Mesendoderm (in vitro differentiated cells): ENCODE data around the gene PTPRG.

ENCODE experiments used
- DNase-seq: peaks from one replicate; pipeline ENCODE4 v3.0.0; 2013
- H2AK5ac ChIP-seq: 2 replicates; pipeline ENCODE4 v1.6.1; 2013; ENCODE audit warnings: low read length, inconsistent platforms
- H2BK120ac ChIP-seq: 2 replicates; pipeline ENCODE4 v1.6.1; 2013; ENCODE audit warnings: low read depth, mild to moderate bottlenecking, low read length, moderate library complexity, mixed read lengths
- H2BK15ac ChIP-seq: replicated peaks from 2 replicates; pipeline ENCODE4 v1.6.1; 2013; ENCODE audit warnings: low read depth, mild to moderate bottlenecking, moderate library complexity
- H2BK5ac ChIP-seq: 2 replicates; pipeline ENCODE4 v1.6.1; 2013; ENCODE audit warnings: low read length, inconsistent platforms
- H3K18ac ChIP-seq: 2 replicates; pipeline ENCODE4 v1.6.1; 2013; ENCODE audit warnings: mild to moderate bottlenecking, low read length, mixed read lengths
- H3K23ac ChIP-seq: one replicate; pipeline ENCODE4 v1.6.1; 2013; ENCODE audit warnings: low read length
- H3K27ac ChIP-seq: 2 replicates; pipeline ENCODE4 v1.5.1; 2013; ENCODE audit warnings: low read depth, mild to moderate bottlenecking, inconsistent platforms, low read length, moderate library complexity
- H3K27me3 ChIP-seq: 2 replicates; pipeline ENCODE4 v1.6.1; 2013; ENCODE audit warnings: low read length, control low read depth, mild to moderate bottlenecking, inconsistent platforms; ENCODE audit not compliant: insufficient read depth, poor library complexity
- H3K36me3 ChIP-seq: 2 replicates; pipeline ENCODE4 v1.6.1; 2013; ENCODE audit warnings: low read length, inconsistent platforms; ENCODE audit not compliant: control insufficient read depth, insufficient read depth
- H3K4ac ChIP-seq: one replicate; pipeline ENCODE4 v1.6.1; 2013; ENCODE audit warnings: low read depth, mild to moderate bottlenecking, low read length, moderate library complexity
- H3K4me1 ChIP-seq: 2 replicates; pipeline ENCODE4 v1.6.1; 2013; ENCODE audit warnings: low read depth, low read length, inconsistent platforms; ENCODE audit not compliant: control insufficient read depth
- H3K4me2 ChIP-seq: 2 replicates; pipeline ENCODE4 v1.6.1; 2013; ENCODE audit warnings: low read length
- H3K4me3 ChIP-seq: 2 replicates; pipeline ENCODE4 v1.5.1; 2013; ENCODE audit warnings: mild to moderate bottlenecking, low read length
- H3K56ac ChIP-seq: one replicate; pipeline ENCODE4 v1.6.1; 2013; ENCODE audit warnings: low read length
- H3K79me1 ChIP-seq: 2 replicates; pipeline ENCODE4 v1.6.1; 2013; ENCODE audit warnings: low read length, inconsistent platforms
- H3K79me2 ChIP-seq: 2 replicates; pipeline ENCODE4 v1.6.1; 2013; ENCODE audit warnings: mild to moderate bottlenecking, low read length; ENCODE audit not compliant: control insufficient read depth, insufficient read depth
- H3K9ac ChIP-seq: 2 replicates; pipeline ENCODE4 v1.6.1; 2013; ENCODE audit warnings: low read length, inconsistent platforms
- H4K5ac ChIP-seq: one replicate; pipeline ENCODE4 v1.6.1; 2013; ENCODE audit warnings: low read length
- H4K8ac ChIP-seq: one replicate; pipeline ENCODE4 v1.6.1; 2013; ENCODE audit warnings: low read depth, mild to moderate bottlenecking, control low read depth, low read length, moderate library complexity
- WGBS: extraction: QIAGEN DNeasy Blood & Tissue Kit; methylation state at CpG from one replicate; pipeline ENCODE4 v1.1.7; 2013; ENCODE audit warnings: low lambda C conversion rate, missing lambda C conversion rate; ENCODE audit not compliant: insufficient coverage; ENCODE audit errors: extremely low coverage; 5-methylcytosine and 5-hydroxymethylcytosine counted together

The PTPRG gene

GRCh38 chr3:62149539-62149938 lies 588.2 kb downstream of the PTPRG start:
- no peaks in the 10 kb centered on the region for H3K4me1 ChIP-seq
- no peak overlapping the region for H3K9ac ChIP-seq
- no peak overlapping the region for H3K4me3 ChIP-seq
- no peak overlapping the region for H3K18ac ChIP-seq
- no peaks in the 10 kb centered on the region for H3K79me2 ChIP-seq
- H2BK5ac ChIP-seq = no peak overlapping the region
- no peak for DNase-seq
- H4K5ac ChIP-seq = no peak overlapping the region
- H2AK5ac ChIP-seq = no peak overlapping the region
- no CpG with 5 or more reads among the region's 6 CpGs for WGBS
- no peak overlapping the region for H3K23ac ChIP-seq
- no peak overlapping the region for H2BK120ac ChIP-seq
- H3K27ac ChIP-seq = no peak overlapping the region
- no peaks in the 10 kb centered on the region for H3K27me3 ChIP-seq
- no peak overlapping the region for H2BK15ac ChIP-seq
- no peak overlapping the region for H3K4ac ChIP-seq
- H3K79me1 ChIP-seq = no peaks in the 10 kb centered on the region
- H3K36me3 ChIP-seq = no peaks in the 10 kb centered on the region
- H3K56ac ChIP-seq = no peak overlapping the region
- no peak overlapping the region for H3K4me2 ChIP-seq
- H4K8ac ChIP-seq = no peak overlapping the region

DNA sequence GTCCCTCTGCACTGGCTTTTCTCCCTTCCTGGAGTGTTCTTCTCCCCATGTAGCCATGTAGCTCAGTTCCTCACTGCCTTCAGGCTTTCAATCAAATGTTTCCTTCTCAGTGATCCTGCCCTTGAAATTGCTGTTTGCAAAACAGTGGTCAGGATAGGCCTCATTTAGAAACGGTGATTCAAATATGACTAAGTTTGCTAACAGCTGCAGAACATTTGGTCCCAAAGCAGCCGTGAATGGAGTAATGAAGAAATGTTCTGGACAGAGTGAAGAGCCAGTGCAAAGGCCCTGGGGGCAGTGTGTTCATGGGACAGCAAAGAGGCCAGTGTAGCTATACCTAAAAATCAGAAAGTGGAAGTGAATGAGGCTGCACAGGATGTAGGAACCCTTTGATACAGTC lies 588.6 kb downstream of the PTPRG start:
- Histone ChIP-seq H3K27me3 (no peaks in the 10 kb centered on the region), H3K36me3 (no peaks in the 10 kb centered on the region), H3K4me3 (no peak overlapping the region), H2BK120ac (no peak overlapping the region), H3K27ac (no peak overlapping the region), H2BK5ac (no peak overlapping the region), H3K9ac (no peak overlapping the region), H3K56ac (no peak overlapping the region), H3K79me1 (no peaks in the 10 kb centered on the region), H2AK5ac (no peak overlapping the region), H4K5ac (no peak overlapping the region), H3K4me2 (no peak overlapping the region), H4K8ac (no peak overlapping the region), H3K79me2 (no peaks in the 10 kb centered on the region), H3K4ac (no peak overlapping the region), H2BK15ac (no peak overlapping the region), H3K18ac (no peak overlapping the region), H3K4me1 (no peaks in the 10 kb centered on the region), H3K23ac (no peak overlapping the region)
- no CpG with 5 or more reads among the region's 2 CpGs for WGBS
- no peak for DNase-seq

GRCh38 chr3:62151591-62151990 lies 590.2 kb downstream of the PTPRG start:
- no CpG with 5 or more reads among the region's 1 CpG for WGBS

DNA sequence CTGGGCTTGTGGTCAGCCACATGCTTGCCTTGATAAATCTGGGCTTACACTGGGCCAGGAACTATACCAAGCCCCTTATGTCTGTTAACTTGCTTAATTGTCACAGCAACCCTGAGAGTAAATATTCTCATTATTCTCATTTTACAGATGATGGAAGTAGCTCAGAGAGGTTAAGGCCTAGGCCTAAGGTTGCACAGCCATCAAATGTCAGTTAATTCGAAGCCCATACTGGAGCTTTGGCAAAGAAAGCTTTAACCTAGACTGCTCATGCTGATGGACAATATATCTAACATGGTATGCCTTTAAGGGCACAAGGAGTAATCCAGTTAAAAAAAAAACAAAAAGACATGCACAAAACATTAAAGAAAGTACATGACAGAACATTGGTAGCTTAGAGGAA lies 591.9 kb downstream of the PTPRG start:
- H3K9ac ChIP-seq = no peak overlapping the region
- H3K27ac ChIP-seq = no peak overlapping the region
- no peak overlapping the region for H3K23ac ChIP-seq
- no peak overlapping the region for H2AK5ac ChIP-seq
- H3K4me3 ChIP-seq = no peak overlapping the region
- no peaks in the 10 kb centered on the region for H3K36me3 ChIP-seq
- no peak overlapping the region for H3K4ac ChIP-seq
- no peak overlapping the region for H2BK120ac ChIP-seq
- H4K5ac ChIP-seq = no peak overlapping the region
- no peak overlapping the region for H2BK15ac ChIP-seq
- DNase-seq = no peak
- H3K4me2 ChIP-seq = no peak overlapping the region
- H3K56ac ChIP-seq = no peak overlapping the region
- WGBS = no CpG with 5 or more reads among the region's 1 CpG
- no peak overlapping the region for H2BK5ac ChIP-seq
- H3K18ac ChIP-seq = no peak overlapping the region
- no peaks in the 10 kb centered on the region for H3K4me1 ChIP-seq
- H4K8ac ChIP-seq = no peak overlapping the region
- no peaks in the 10 kb centered on the region for H3K79me1 ChIP-seq
- H3K27me3 ChIP-seq = no peaks in the 10 kb centered on the region
- no peaks in the 10 kb centered on the region for H3K79me2 ChIP-seq

More at GRCh38 chr3:62151591-62151990, 590.2 kb downstream of the PTPRG start:
- DNase-seq = no peak
- H3K56ac ChIP-seq = no peak overlapping the region
- H2AK5ac ChIP-seq = no peak overlapping the region
- no peak overlapping the region for H3K4me3 ChIP-seq
- H3K36me3 ChIP-seq = no peaks in the 10 kb centered on the region
- no peak overlapping the region for H3K18ac ChIP-seq
- no peak overlapping the region for H2BK15ac ChIP-seq
- H3K27ac ChIP-seq = no peak overlapping the region
- H3K4me1 ChIP-seq = no peaks in the 10 kb centered on the region
- H3K4ac ChIP-seq = no peak overlapping the region
- no peaks in the 10 kb centered on the region for H3K79me2 ChIP-seq
- no peak overlapping the region for H2BK120ac ChIP-seq
- H4K5ac ChIP-seq = no peak overlapping the region
- no peak overlapping the region for H3K9ac ChIP-seq
- H3K4me2 ChIP-seq = no peak overlapping the region
- no peaks in the 10 kb centered on the region for H3K79me1 ChIP-seq
- no peak overlapping the region for H2BK5ac ChIP-seq
- H3K23ac ChIP-seq = no peak overlapping the region
- no peak overlapping the region for H4K8ac ChIP-seq
- H3K27me3 ChIP-seq = no peaks in the 10 kb centered on the region

DNA sequence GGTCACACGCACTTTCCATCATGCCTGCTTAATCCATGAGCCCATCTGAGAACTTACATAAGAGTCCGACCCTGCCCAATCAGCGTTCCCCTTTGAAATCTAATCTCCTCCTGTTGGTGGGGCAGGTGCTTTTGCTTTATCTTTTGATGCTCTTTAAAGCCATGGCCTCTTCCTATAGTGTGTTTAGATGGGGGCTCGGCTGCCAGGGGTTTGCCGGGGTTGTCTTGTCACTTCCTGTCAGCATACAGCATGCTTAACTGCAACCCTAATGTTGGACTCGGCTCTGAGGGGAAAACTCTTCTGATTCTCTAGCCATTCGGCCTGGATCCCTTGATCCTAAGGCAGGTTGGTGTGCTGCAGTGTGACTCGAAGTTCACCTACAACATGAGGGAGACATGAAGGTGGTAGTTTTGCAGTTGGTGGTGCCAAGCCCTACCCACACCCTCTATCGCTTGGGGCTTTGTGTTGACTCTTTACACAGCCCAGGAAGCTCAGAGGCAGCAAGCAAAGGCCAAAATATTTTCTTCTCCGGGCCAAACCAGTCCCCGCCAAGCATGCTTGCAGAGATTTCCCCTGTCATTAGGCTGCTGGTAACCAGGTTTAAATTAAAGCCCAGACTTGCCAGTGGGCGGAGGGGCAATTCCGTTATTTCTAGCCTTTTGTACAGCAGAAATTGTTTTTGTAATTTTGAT lies 593.2 kb downstream of the PTPRG start:
- no peak overlapping the region for H3K4me2 ChIP-seq
- no peak overlapping the region for H2BK120ac ChIP-seq
- H3K18ac ChIP-seq = no peak overlapping the region
- H3K79me2 ChIP-seq = no peaks in the 10 kb centered on the region
- no peak for DNase-seq
- no peak overlapping the region for H3K56ac ChIP-seq
- no peaks in the 10 kb centered on the region for H3K27me3 ChIP-seq
- no peak overlapping the region for H4K5ac ChIP-seq
- no peak overlapping the region for H3K9ac ChIP-seq
- H3K4me1 ChIP-seq = no peaks in the 10 kb centered on the region
- H2AK5ac ChIP-seq = no peak overlapping the region
- no peak overlapping the region for H3K23ac ChIP-seq
- WGBS = no CpG with 5 or more reads among the region's 13 CpGs
- no peak overlapping the region for H2BK15ac ChIP-seq
- no peak overlapping the region for H4K8ac ChIP-seq
- H3K4me3 ChIP-seq = no peak overlapping the region
- H3K79me1 ChIP-seq = no peaks in the 10 kb centered on the region
- H2BK5ac ChIP-seq = no peak overlapping the region
- no peaks in the 10 kb centered on the region for H3K36me3 ChIP-seq
- H3K27ac ChIP-seq = no peak overlapping the region
- no peak overlapping the region for H3K4ac ChIP-seq
